PC-3 (cell line): ENCODE data around the gene SMIM33.

Experiments
- CTCF ChIP-seq: fragments of 300-600 bp; sonication (generic); conservative IDR thresholded peaks from 2 replicates; pipeline ENCODE4 v1.5.1; 2017; ENCODE audit warnings: antibody characterized with exemption, low read depth, mild to moderate bottlenecking, low read length
- EZH2 ChIP-seq: fragments of 300-600 bp; sonication (generic); IDR thresholded peaks from one replicate; pipeline ENCODE4 v1.6.1; 2017; ENCODE audit warnings: antibody characterized with exemption, mild to moderate bottlenecking, low read length; ENCODE audit not compliant: unreplicated experiment

- no peak for TF ChIP-seq CTCF
- TF ChIP-seq EZH2 = no peak
Observed at GRCh38 chr5:139486201-139486600, 15.4 kb downstream of the SMIM33 start.
